HG02970 (cell line): ENCODE measurements around the gene SAPCD1.

Source experiments
- ATAC-seq: cut with Tn5 transposase; IDR thresholded peaks from one replicate; pipeline ENCODE4 v1.9.1; 2021; ENCODE audit warnings: mild to moderate bottlenecking, moderate library complexity, moderate number of reproducible peaks; ENCODE audit not compliant: unreplicated experiment, low FRiP score

The SAPCD1 gene

GRCh38 chr6:31728767-31729514 is 33.5 kb upstream of the SAPCD1 start, which contains the start of gene DDAH2:
DDAH2 (minus strand) TSS chr6:31729299; CDS start chr6:31729161, 138 bp downstream.
- no peak for ATAC-seq

- peak; percentile 42 for ATAC-seq
Measured at GRCh38 chr6:31729515-31729978, 32.9 kb upstream of the SAPCD1 start.

- ATAC-seq: peak; percentile 38
Measured at GRCh38 chr6:31729979-31730630, 32.4 kb upstream of the SAPCD1 start.

GRCh38 chr6:31730631-31731086 is 31.8 kb upstream of the SAPCD1 start:
- no peak for ATAC-seq

DNA sequence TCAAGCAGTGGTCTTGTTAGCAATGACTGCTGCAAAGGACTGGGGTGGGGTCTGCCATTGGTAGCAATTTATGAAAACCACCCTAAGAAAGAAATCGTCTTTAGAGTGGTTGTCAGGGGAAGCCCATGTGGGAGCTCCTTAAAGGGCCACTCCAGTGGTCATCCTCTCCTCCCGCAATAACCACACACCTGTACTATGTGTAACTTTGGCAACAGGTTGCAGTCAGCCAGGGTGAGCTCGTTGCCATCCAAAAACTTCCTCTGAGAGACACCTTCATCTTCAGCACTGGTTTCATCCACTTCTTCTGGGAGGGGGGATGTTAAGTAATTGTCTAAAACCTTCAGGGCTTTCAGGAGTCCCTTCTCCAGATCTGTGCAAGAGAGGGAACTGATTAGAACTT is 30.4 kb upstream of the SAPCD1 start:
- no peak for ATAC-seq

DNA sequence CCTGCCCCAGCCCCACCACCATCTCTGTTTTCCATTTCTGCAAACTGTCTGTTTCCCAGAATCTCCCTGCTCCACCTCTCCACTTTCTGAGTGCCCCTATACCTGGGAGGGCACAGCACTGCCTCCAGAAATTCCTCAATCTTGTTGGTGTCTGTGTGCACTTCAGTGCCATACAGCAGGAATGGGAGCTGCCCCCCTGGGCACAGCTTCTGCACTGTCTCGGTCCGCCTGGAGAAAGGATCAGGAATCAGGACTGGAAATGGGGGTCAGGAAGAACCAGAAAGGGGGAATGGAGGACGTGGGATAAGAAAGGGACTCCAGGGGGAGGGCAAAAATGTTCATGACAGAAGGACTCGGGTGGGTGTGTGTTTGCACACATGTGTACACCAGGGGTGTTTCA is 28.7 kb upstream of the SAPCD1 start:
- ATAC-seq: no peak

GRCh38 chr6:31734247-31734820 is 28.1 kb upstream of the SAPCD1 start:
- ATAC-seq: no peak

GRCh38 chr6:31734821-31735406 is 27.5 kb upstream of the SAPCD1 start:
- ATAC-seq: no peak

DNA sequence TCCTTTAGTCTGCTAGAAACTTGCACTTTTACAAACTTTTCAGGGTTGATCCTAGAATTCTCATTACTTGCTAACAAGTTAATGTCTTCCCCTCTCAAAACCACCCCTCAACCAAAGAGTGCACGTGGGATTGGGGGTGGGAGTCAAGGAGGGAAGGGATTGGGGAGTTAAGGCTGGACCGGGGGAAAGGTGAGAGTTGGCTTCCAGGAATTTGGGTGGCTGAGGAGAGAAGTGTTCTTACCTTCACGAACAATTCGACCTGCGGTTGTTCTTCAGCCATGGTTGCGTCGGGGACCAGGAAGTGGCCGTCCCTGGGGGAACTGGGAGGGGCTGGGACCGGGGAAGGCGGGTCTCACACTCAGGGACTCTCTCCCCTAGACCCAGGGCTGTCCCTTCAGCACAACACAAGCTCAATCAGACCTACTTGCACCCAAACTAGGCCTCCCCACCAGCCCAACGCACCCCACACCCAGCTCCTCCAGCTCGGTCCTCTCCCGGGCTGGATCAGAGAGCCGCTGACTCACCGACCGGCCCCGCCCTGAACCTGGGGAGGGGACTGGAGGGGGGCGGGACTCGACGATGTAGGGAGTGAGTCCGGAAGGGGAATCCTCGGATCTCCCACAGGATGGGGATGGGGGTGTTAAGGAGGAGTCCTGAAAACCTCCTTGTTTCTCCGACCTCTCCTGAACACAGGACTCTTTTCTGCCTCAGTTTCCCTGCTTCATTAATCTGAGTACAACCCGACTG is 26.3 kb upstream of the SAPCD1 start, which contains the start of gene CLIC1:
CLIC1 (minus strand) TSS at position 510 of the 747 bp plus-strand sequence; CDS start at position 280, 230 bp downstream.
- no peak for ATAC-seq

- ATAC-seq: no peak
Measured at GRCh38 chr6:31736768-31737314, 25.6 kb upstream of the SAPCD1 start.

DNA sequence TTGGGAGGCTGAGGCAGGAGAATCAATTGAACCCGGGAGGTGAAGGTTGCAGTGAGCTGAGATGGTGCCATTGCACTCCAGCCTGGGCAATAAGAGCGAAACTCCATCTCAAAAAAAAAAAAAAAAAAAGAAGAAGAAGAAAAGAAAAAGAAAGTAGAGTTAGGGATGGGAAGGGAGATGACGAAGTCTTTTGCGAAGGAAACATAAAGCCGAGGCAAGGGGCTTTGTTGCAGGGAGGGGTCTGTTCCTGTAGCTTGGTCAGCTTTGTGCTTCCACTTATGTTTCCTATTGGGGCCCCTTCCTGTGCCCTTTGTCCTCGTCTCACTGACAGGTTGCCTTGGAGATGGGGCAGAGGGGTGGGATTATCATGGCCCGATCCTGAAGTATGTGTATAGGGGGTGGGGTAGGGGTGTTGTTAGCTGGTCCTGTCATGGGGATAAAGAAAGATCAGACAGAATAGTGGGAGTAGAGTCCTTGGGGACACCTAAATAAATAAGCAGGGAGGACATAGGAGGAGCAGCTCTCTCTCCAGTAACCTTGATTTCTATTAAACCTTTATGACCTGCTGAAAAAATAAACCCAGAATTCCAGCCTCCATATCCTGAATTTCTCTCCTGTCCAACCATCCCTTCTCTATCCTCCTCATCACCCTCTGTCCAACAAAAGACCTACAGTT is 25.0 kb upstream of the SAPCD1 start:
- no peak for ATAC-seq

DNA sequence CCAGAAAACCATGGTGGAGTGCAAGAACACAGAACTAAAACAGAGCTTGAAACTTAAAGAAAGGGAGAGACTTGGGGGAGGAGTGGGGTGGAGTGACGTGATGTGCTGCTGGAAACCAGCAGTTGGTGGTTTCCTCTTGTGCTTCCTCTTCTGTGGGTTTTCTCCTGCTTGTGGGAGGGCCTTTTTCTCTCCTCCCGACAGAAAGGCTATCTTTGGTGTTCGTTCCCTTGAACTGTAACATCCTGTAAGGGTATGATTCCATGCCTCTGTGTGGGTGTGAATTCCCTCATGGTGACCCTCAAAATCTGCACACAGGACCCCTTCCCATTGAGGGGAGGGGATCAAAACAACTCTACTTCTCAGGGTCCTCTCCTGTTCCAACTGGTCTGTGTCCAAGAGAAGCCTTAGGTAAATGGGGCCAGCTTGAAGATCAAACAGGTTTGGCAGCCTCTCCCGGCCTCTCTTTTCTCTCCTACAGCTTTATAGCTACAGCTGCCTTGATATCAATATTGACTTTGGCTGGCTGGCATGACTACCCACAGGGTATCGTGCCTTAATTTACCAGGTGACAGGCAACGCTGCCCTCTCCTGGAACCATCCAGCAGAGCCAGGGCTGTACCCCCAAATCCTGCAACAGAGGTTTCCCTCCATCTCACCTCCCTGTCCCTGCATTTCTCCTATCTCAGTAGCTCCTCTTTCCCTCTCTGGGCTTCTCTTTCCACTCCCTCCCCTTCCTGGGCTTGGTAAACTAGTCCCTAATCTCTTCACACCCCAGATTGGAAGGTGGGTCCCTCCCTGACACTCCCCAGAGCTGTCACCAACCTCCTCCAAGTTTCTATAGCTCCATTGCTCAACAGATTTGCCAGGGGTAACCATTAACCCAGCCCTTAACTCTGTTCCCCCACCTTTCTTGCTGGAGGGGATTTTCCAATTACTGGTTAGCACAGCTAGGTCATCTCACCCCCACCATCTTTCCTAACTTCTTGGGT is 24.2 kb upstream of the SAPCD1 start:
- ATAC-seq: no peak

- ATAC-seq: peak; percentile 63
Measured at GRCh38 chr6:31739639-31740396, 22.6 kb upstream of the SAPCD1 start, which contains the start of gene MSH5. MSH5 (plus strand) TSS chr6:31740005; CDS start chr6:31740467, 462 bp downstream.

DNA sequence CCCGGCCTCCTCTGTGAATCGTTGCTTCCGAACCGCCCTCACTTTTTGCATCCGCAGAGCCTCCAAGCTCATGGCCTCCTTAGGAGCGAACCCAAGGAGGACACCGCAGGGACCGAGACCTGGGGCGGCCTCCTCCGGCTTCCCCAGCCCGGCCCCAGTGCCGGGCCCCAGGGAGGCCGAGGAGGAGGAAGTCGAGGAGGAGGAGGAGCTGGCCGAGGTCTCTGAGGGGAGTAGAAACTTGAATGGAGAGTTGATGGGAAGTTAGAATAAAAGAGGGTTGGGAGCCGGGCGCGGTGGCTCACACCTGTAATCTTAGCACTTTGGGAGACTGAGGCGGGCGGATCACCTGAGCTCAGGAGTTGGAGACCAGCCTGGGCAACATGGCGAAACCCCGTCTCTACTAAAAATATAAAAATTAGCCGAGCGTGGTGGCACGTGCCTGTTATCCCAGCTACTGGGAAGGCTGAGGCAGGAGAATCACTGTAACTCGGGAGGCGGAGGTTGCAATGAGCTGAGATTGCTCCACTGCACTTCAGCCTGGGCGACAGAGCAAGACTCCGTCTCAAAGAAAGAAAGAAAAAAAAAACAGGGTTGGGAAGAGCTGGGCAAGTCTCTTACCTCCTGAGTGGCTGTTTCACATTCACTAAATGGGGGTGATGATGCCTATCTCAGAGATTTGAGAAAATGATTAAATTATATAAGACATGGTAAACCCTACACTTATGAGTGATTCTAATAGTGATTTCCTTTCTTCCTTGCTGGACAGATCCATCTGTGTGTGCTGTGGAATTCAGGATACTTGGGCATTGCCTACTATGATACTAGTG is 21.8 kb upstream of the SAPCD1 start:
- no peak for ATAC-seq

DNA sequence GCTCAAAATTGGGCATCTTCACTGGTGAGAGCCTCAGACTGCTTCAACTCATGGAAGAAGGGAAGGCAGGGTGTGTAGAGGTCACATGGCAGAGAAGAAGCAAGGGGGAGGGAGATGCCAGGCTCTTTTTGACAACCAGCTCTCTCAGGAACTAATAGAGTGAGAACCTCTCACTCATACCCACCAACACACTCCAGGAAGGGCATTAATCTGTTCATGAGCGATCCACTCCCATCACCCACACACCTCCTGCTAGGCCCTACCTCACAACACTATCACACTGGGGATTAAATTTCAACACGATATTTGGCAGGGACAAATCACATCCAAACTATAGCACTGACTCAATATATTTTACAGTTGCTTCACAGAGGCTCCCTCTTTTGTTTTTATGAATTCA is 20.6 kb upstream of the SAPCD1 start:
- ATAC-seq: no peak

DNA sequence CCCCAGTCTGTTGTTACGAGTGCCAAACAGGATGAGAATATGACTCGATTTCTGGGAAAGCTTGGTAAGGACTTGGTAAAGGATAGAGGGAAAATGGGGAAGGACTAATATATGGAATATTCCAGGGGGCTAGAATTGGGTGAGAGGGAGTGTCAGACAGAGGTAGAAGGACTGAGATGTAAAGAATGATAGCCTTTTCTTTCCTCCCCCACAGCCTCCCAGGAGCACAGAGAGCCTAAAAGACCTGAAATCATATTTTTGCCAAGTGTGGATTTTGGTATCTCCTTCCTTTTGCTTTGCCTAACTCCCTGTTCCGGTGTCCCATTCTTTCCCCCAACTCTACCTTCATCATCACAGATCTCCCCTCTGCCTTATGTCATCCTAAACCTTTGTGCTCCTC is 19.6 kb upstream of the SAPCD1 start:
- no peak for ATAC-seq

DNA sequence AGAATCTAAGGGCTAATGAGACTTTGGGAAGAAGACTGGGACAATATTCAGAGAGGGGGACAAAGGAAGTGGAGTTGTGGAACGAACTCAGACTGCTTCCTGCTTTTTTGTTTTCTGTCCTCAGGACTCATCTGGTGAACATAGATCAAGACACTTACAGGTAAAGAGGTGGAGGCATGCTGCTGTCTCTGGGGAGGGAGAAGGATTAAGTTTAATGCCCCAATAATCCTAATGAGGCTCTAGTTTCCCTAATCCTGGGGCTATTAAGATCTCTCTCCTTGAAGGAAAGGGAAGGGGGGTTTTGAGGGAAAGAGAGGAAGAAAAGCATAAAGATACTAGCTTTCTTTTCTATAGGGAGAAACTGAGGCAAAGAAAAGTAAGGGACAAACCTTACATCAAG is 18.0 kb upstream of the SAPCD1 start:
- no peak for ATAC-seq
